RWPE1 (cell line): ENCODE data around the gene VGLL4.
A peak's percentile ranks its signal among the peaks of the same experiment; 100 is the strongest.

Experiments used
- CTCF ChIA-PET: fragments of 350-600 bp; sonication (Branson Sonifier 250); formaldehyde crosslinking; extraction: SDS; loops from one replicate; lab custom pipeline; 2021; lab: Yijun Ruan, JAX
- POLR2A ChIA-PET: fragments of 400-600 bp; formaldehyde crosslinking; extraction: SDS; loops from one replicate; lab custom pipeline; 2020; ENCODE audit warnings: antibody characterized with exemption; ENCODE audit not compliant: low non-redundant PET; lab: Yijun Ruan, JAX
- DNase-seq: peaks from one replicate; pipeline ENCODE4 v3.0.0; 2012; ENCODE audit warnings: low spot score
- H3K27ac ChIP-seq: fragments of 450-650 bp; 2 replicates; pipeline ENCODE4 v1.5.1; 2017
- CTCF ChIP-seq: fragments of 450-650 bp; conservative IDR thresholded peaks from 2 replicates; pipeline ENCODE4 v1.5.1; 2017; ENCODE audit warnings: low read depth, mild to moderate bottlenecking

Gene VGLL4

GRCh38 chr3:11638495-11639358 lies 5.0 kb downstream of the VGLL4 start:
- peak overlapping the region; percentile 59 for H3K27ac ChIP-seq
- ChIA-PET CTCF (no interaction called here), POLR2A (no interaction called here)
- no peak for DNase-seq
- no peak for TF ChIP-seq CTCF

- ChIA-PET CTCF (no interaction called here), POLR2A (no interaction called here)
- TF ChIP-seq CTCF = no peak
- peak overlapping the region; percentile 59 for H3K27ac ChIP-seq
- DNase-seq = no peak
These were observed 5.7 kb downstream of the VGLL4 start for GRCh38 chr3:11637901-11638458.

DNA sequence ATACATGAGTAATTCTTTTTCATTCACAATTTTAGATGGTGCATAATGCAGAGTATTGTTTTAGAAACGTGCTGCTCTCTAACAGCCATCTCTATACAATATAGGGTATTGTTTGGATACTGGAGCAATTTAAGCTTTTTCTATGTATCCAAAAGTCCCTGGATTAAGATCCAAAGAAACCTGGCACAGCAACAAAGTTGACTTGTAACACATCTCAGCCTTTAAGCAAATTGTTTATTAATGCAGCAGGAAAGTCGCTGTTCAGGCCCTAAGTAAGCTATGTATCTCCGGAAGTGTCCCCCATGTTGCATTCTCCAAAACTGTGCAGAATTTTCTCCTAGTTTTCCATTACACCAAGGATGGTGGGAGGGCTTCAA lies 7.3 kb downstream of the VGLL4 start:
- no peak overlapping the region for H3K27ac ChIP-seq
- CTCF ChIA-PET = interaction anchor here (0.8 kb wide), 1 partner anchor 253 kb away, joined by 3 read pairs; no protein-coding TSS in a partner anchor
- no peak for DNase-seq
- TF ChIP-seq CTCF = no peak
- POLR2A ChIA-PET = no interaction called here

DNA sequence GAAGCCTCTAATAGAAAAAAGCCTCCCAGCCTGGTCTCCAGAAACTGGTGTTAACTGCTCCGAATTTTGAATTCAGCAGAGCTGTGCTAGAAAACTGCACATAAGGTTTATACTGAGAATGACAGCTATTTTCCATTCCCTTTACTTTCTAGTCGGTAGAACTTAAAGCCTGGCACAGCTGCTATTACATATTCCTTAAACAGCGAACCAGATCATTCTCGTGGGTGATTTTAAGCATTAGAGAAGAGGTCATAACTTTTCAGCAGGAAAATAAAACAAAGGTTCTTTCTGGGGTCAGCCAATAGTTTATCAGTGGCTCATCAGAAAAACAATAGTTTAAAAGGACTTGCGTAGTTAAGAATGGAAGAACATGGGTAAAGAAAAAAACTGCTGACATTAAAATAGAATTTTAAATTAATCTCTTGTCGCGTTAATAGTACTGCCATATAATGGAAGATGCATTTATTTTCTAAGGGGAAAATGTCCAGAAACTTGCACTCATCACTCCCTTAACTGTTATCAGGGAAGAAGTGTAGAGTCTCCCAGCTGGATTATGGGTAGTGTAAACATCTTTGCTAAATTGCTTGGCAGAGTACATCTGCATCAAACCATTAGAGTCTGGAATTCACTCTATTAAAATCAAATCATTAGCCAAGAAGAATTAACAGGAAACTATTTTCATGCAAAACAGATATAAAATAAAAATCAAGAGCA lies 7.9 kb downstream of the VGLL4 start:
- TF ChIP-seq CTCF = no peak
- ChIA-PET CTCF (interaction anchor here (0.8 kb wide), 1 partner anchor 253 kb away, joined by 3 read pairs; no protein-coding TSS in a partner anchor), POLR2A (no interaction called here)
- no peak for DNase-seq
- H3K27ac ChIP-seq = no peak overlapping the region

DNA sequence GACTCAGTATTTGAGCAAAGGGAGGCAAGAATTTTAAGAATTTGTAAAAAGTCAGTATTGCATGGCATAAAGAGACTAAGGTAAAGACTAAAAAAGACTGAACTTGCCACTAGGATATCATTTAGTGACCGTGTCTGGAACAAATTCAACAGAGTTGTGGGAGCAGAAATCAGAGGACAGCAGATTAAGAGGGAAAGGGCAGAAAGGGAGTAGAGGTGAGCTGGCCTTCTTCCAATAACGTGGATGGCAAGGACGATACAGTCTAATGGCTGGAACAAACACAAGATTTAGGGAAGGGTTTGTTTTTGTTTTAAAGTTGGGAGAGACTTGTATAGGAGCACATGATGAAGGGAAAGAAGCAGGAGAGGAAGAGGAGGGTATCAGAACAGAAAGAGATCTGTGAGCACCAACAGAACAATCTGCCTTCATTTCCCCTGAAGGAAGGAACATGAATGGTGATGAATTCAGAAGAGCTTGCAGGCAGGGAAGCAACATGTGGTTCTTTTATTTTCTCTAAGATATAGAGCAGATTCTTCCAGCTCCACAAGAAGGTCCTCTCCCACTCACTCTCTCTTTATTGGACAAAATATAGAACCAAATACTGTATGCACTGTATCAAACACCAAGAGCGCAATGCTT lies 8.6 kb downstream of the VGLL4 start:
- no peak for DNase-seq
- no peak overlapping the region for H3K27ac ChIP-seq
- CTCF ChIA-PET = no interaction called here
- TF ChIP-seq CTCF = no peak
- POLR2A ChIA-PET = no interaction called here

- POLR2A ChIA-PET = no interaction called here
- TF ChIP-seq CTCF = no peak
- DNase-seq = no peak
- H3K27ac ChIP-seq = no peak overlapping the region
- CTCF ChIA-PET = no interaction called here
These were observed 9.6 kb downstream of the VGLL4 start for GRCh38 chr3:11634081-11634635.
